Right renal pelvis (tissue), 4 donors: Measurements from ENCODE around the gene POLN. TPM values are rescaled to one million over a fixed set of nuclear protein-coding genes. Genes with fewer than 3 reads are reported as not detected.

Experiments used
- DNase-seq, 4 donors: peaks; one replicate each; pipeline ENCODE4 v3.0.0-alpha.2; 2013; ENCODE audit warnings: low read depth in 4 of 4, low spot score in 3 of 4, missing footprints in 1 of 4
- polyA plus RNA-seq, 4 donors: library from polyadenylated mRNA; unstranded; fragments of 120-200 nt; gene quantifications; one replicate each; pipeline ENCODE4 v1.2.1, GENCODE V29; 2013; ENCODE audit not compliant: insufficient read length in 4 of 4

The POLN gene
- polyA plus RNA-seq, 4 donors = 2.4 to 3.5 (median 3.0) TPM

GRCh38 chr4:2091990-2092668 lies 149.8 kb downstream of the POLN start:
- DNase-seq = no peak

GRCh38 chr4:2090642-2091041 lies 151.3 kb downstream of the POLN start:
- no peak for DNase-seq

- DNase-seq = no peak
These were observed 152.7 kb downstream of the POLN start for GRCh38 chr4:2089222-2089621.

GRCh38 chr4:2087170-2087569 lies 154.8 kb downstream of the POLN start:
- no peak for DNase-seq

- no peak for DNase-seq
These were observed 156.4 kb downstream of the POLN start for GRCh38 chr4:2085496-2085901.

GRCh38 chr4:2084316-2084715 lies 157.6 kb downstream of the POLN start:
- no peak for DNase-seq

- DNase-seq = no peak
These were observed 158.1 kb downstream of the POLN start for GRCh38 chr4:2083826-2084160.

- no peak for DNase-seq
These were observed 158.7 kb downstream of the POLN start for GRCh38 chr4:2083116-2083825.

GRCh38 chr4:2082627-2083026 lies 159.3 kb downstream of the POLN start:
- DNase-seq = no peak

- no peak for DNase-seq
These were observed 159.8 kb downstream of the POLN start for GRCh38 chr4:2082118-2082517.

GRCh38 chr4:2081540-2081939 lies 160.4 kb downstream of the POLN start:
- no peak for DNase-seq

GRCh38 chr4:2080429-2081300 lies 161.3 kb downstream of the POLN start:
- DNase-seq = no peak

GRCh38 chr4:2079926-2080325 lies 162.0 kb downstream of the POLN start:
- DNase-seq = no peak

GRCh38 chr4:2079006-2079405 lies 162.9 kb downstream of the POLN start:
- DNase-seq = no peak

- DNase-seq = no peak
These were observed 163.3 kb downstream of the POLN start for GRCh38 chr4:2078584-2078983.

GRCh38 chr4:2077537-2078460 lies 164.1 kb downstream of the POLN start:
- DNase-seq = no peak

GRCh38 chr4:2076908-2077536 lies 164.9 kb downstream of the POLN start:
- DNase-seq = no peak

- no peak for DNase-seq
These were observed 165.7 kb downstream of the POLN start for GRCh38 chr4:2075987-2076907.
